DND-41 (cell line): ENCODE results near the gene SCCPDH.

Experiments used
- ATAC-seq: fragments of 200-7000 bp; cut with Tn5 transposase; 3 replicates; pipeline ENCODE4 v1.9.1; 2021; ENCODE audit warnings: low read depth; ENCODE audit not compliant: insufficient read depth
- DNase-seq: peaks from one replicate; pipeline ENCODE4 v3.0.0-alpha.2; 2020
- H2AFZ ChIP-seq: 2 replicates; pipeline ENCODE4 v1.6.0; 2012; ENCODE audit warnings: low read depth, low read length
- H3K27ac ChIP-seq: 2 replicates; pipeline ENCODE4 v1.5.1; 2012; ENCODE audit warnings: low read length, inconsistent platforms
- H3K27me3 ChIP-seq: fragments of 200-600 bp; sonication (generic); 2 replicates; pipeline ENCODE4 v1.6.0; 2012; ENCODE audit warnings: low read length, mild to moderate bottlenecking, inconsistent platforms; ENCODE audit not compliant: insufficient read depth, poor library complexity
- H3K36me3 ChIP-seq: 2 replicates; pipeline ENCODE4 v1.5.1; 2012; ENCODE audit warnings: low read length, inconsistent platforms; ENCODE audit not compliant: insufficient read depth
- H3K4me1 ChIP-seq: 2 replicates; pipeline ENCODE4 v1.5.1; 2012; ENCODE audit warnings: mild to moderate bottlenecking, low read length; ENCODE audit not compliant: insufficient read depth
- H3K4me2 ChIP-seq: 2 replicates; pipeline ENCODE4 v1.6.0; 2012; ENCODE audit warnings: mild to moderate bottlenecking, moderate library complexity, low read length, inconsistent platforms; ENCODE audit not compliant: insufficient read depth
- H3K4me3 ChIP-seq, 2 experiments: fragments of 200-600 bp in 1 of 2; shearing (Covaris generic) in 1 of 2; 2 replicates each; pipeline ENCODE4 v1.5.1; 2012 to 2016; ENCODE audit warnings: inconsistent platforms in 2 of 2, low read length in 2 of 2, mild to moderate bottlenecking in 2 of 2, low read depth in 1 of 2, moderate library complexity in 1 of 2
- H3K79me2 ChIP-seq: 2 replicates; pipeline ENCODE4 v1.6.0; 2012; ENCODE audit warnings: low read length, inconsistent platforms; ENCODE audit not compliant: insufficient read depth
- H3K9ac ChIP-seq: 2 replicates; pipeline ENCODE4 v1.6.0; 2012; ENCODE audit warnings: low read depth, mild to moderate bottlenecking, inconsistent platforms, low read length, moderate library complexity
- H3K9me3 ChIP-seq: 2 replicates; pipeline ENCODE4 v1.5.1; 2012; ENCODE audit warnings: low read length, moderate library complexity, mild to moderate bottlenecking, inconsistent platforms; ENCODE audit not compliant: insufficient read depth, severe bottlenecking
- H4K20me1 ChIP-seq: 2 replicates; pipeline ENCODE4 v1.6.0; 2012; ENCODE audit warnings: low read length; ENCODE audit not compliant: insufficient read depth
- EZH2 ChIP-seq: IDR thresholded peaks from 3 replicates; pipeline ENCODE4 v1.6.1; 2012; ENCODE audit warnings: borderline replicate concordance, low read depth, mild to moderate bottlenecking, moderate library complexity, low read length, inconsistent platforms; ENCODE audit not compliant: severe bottlenecking
- TF ChIP-seq, protein P1 (sequence below): IDR thresholded peaks from 2 replicates; pipeline ENCODE4 v1.5.1; 2012; ENCODE audit warnings: borderline replicate concordance, low read length, moderate library complexity, mild to moderate bottlenecking; ENCODE audit not compliant: poor library complexity, severe bottlenecking; ENCODE audit errors: extremely low read depth

SCCPDH gene

DNA sequence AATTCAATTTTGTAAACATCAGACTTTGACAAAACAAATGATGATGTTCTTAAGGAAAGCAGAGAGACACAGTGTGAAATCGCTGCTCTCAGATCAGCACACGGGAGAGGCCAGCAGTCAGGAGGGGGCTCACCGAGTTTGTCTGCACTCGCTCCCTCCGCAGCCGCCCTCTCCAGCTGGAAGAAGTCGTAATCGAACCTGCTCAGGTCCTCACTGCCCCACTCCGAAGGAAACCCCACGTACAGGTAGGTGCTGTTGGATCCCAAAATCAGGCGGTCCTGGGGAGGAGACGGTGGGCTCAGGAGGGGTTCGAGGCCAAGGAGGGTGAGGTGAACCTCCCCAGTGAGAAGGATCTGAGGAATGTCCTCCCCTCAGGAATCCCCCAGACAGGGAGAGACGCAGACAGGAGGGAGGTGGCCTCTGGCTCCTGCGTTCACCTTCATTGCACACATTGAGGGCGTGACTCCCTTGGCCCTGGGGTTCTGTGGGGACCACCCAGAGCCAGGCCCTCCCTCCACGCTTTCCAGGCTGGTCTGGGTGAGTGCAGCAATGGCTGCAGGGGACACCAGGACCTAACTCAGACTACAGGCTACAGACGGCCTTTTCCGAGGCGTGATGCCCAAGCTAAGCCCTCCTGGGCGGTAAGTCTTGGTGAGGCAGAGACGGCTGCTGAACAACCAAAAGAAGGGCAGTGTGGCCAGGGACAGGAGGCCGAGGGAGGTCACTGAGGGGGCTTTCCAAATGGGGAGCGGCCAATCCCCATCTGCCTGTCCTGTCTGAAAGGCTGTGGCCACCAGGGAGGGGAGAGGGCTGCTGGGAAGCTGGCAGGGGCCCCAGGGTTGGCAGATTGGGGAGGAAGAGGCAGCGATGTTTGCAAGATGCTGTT lies 65.5 kb downstream of the SCCPDH start:
- TF ChIP-seq EZH2, result no peak
- TF ChIP-seq, protein P1, sequence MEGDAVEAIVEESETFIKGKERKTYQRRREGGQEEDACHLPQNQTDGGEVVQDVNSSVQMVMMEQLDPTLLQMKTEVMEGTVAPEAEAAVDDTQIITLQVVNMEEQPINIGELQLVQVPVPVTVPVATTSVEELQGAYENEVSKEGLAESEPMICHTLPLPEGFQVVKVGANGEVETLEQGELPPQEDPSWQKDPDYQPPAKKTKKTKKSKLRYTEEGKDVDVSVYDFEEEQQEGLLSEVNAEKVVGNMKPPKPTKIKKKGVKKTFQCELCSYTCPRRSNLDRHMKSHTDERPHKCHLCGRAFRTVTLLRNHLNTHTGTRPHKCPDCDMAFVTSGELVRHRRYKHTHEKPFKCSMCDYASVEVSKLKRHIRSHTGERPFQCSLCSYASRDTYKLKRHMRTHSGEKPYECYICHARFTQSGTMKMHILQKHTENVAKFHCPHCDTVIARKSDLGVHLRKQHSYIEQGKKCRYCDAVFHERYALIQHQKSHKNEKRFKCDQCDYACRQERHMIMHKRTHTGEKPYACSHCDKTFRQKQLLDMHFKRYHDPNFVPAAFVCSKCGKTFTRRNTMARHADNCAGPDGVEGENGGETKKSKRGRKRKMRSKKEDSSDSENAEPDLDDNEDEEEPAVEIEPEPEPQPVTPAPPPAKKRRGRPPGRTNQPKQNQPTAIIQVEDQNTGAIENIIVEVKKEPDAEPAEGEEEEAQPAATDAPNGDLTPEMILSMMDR, result no peak
- H3K79me2 ChIP-seq, result no peaks in the 10 kb centered on the region
- H3K4me3 ChIP-seq, result no peak overlapping the region
- H3K27ac ChIP-seq, result no peak overlapping the region
- peaks cover 3% of the 10 kb centered on the region; the same call in 1 of the 2 replicates for H4K20me1 ChIP-seq
- no peak overlapping the region for H3K4me2 ChIP-seq
- no peaks in the 10 kb centered on the region for H3K9me3 ChIP-seq
- DNase-seq, result no peak
- no peak overlapping the region for H2AFZ ChIP-seq
- no peak overlapping the region for H3K9ac ChIP-seq
- H3K27me3 ChIP-seq, result no peaks in the 10 kb centered on the region
- no peaks in the 10 kb centered on the region for H3K36me3 ChIP-seq
- no peaks in the 10 kb centered on the region for H3K4me1 ChIP-seq
- ATAC-seq, result no peak

DNA sequence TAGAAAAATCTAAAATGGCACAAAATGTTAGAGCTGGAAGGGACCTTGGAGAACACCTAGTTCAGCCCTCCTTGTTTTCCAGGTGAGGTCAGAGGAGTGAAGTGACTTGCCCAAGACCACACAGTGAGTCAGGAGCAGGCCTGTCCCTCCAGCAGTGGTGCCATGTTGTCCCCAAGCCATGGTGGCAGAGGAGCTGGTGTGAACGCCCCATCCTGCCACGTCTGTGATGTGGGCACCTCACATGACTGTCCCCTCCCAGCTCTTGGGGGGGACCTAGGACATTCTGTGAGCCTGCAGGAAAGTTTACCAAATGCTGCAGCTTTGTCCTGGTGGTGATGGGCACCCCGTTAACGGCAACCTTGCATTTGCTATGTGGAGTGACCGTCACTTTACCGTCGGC lies 66.2 kb downstream of the SCCPDH start:
- no peaks in the 10 kb centered on the region for H3K27me3 ChIP-seq
- no peaks in the 10 kb centered on the region for H3K36me3 ChIP-seq
- no peak overlapping the region for H3K9ac ChIP-seq
- H2AFZ ChIP-seq, result no peak overlapping the region
- no peaks in the 10 kb centered on the region for H3K4me1 ChIP-seq
- H3K27ac ChIP-seq, result no peak overlapping the region
- TF ChIP-seq EZH2, result no peak
- TF ChIP-seq, protein P1, result no peak
- no peak overlapping the region for H3K4me2 ChIP-seq
- H3K79me2 ChIP-seq, result no peaks in the 10 kb centered on the region
- DNase-seq, result no peak
- no peak overlapping the region for H3K4me3 ChIP-seq
- ATAC-seq, result no peak
- H3K9me3 ChIP-seq, result no peaks in the 10 kb centered on the region
- H4K20me1 ChIP-seq, result 0 out of 2 replicates have a peak, but pooled peaks cover under 1% of the 10 kb centered on the region

DNA sequence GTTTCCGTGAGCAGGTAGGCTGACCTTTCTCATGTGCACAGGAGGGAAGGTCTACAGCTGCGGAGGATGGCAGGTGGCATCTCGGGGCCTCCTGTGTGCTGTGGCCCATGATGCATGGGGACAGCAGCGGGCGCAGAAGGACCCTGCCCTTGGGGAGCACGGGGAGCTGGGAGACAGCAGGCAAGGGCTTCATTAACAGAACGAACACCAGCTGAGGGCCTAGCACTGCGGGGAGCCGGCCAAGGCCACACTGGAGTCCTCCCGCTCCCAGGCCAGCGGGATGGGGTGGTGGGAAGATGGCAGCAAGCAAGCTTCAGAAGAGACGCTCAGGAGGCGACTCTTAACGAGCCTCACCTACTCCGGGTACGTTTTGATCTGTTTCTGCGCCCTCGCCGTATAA lies 66.6 kb downstream of the SCCPDH start:
- Histone ChIP-seq H3K79me2 (no peaks in the 10 kb centered on the region), H3K9ac (no peak overlapping the region), H3K36me3 (no peaks in the 10 kb centered on the region), H3K4me2 (no peak overlapping the region), H3K27ac (no peak overlapping the region), H2AFZ (no peak overlapping the region), H3K27me3 (no peaks in the 10 kb centered on the region), H3K4me1 (no peaks in the 10 kb centered on the region), H4K20me1 (no peaks in the 10 kb centered on the region), H3K4me3 (no peak overlapping the region), H3K9me3 (no peaks in the 10 kb centered on the region)
- ATAC-seq (no peak), DNase-seq (no peak)
- TF ChIP-seq EZH2, result no peak
- TF ChIP-seq, protein P1, result no peak
